HEK293 (cell line): ENCODE measurements around the gene THRAP3.

Experiments
- REPIN1 ChIP-seq: fragments of 450-650 bp; formaldehyde crosslinking; IDR thresholded peaks from 2 replicates; pipeline ENCODE4 v1.5.1; 2017; ENCODE audit warnings: missing biosample characterization, missing genetic modification characterization, low read depth
- YY1 ChIP-seq: fragments of 450-650 bp; formaldehyde crosslinking; IDR thresholded peaks from 2 replicates; pipeline ENCODE4 v1.5.1; 2018; ENCODE audit warnings: missing biosample characterization, missing genetic modification characterization
- ZNF155 ChIP-seq: fragments of 450-650 bp; formaldehyde crosslinking; IDR thresholded peaks from 2 replicates; pipeline ENCODE4 v1.5.1; 2016; ENCODE audit warnings: missing biosample characterization, missing genetic modification characterization
- TF ChIP-seq, protein P1 (sequence below): fragments of 450-650 bp; formaldehyde crosslinking; IDR thresholded peaks from 2 replicates; pipeline ENCODE4 v1.5.1; 2016; ENCODE audit warnings: missing biosample characterization, missing genetic modification characterization
- TF ChIP-seq, protein P2 (sequence below): fragments of 450-650 bp; formaldehyde crosslinking; IDR thresholded peaks from 2 replicates; pipeline ENCODE4 v1.5.1; 2016; ENCODE audit warnings: missing biosample characterization, missing genetic modification characterization
- TF ChIP-seq, protein P3 (sequence below): fragments of 450-650 bp; formaldehyde crosslinking; optimal IDR thresholded peaks from 2 replicates; pipeline ENCODE3; 2016; ENCODE audit warnings: missing biosample characterization, mild to moderate bottlenecking, missing genetic modification characterization
- TF ChIP-seq, protein P4 (sequence below): fragments of 450-650 bp; formaldehyde crosslinking; IDR thresholded peaks from 2 replicates; pipeline ENCODE4; 2016; ENCODE audit warnings: missing biosample characterization, missing genetic modification characterization
- TF ChIP-seq, protein P5 (sequence below): fragments of 450-650 bp; formaldehyde crosslinking; IDR thresholded peaks from 2 replicates; pipeline ENCODE4 v1.5.1; 2016; ENCODE audit warnings: missing biosample characterization, missing genetic modification characterization

DNA sequence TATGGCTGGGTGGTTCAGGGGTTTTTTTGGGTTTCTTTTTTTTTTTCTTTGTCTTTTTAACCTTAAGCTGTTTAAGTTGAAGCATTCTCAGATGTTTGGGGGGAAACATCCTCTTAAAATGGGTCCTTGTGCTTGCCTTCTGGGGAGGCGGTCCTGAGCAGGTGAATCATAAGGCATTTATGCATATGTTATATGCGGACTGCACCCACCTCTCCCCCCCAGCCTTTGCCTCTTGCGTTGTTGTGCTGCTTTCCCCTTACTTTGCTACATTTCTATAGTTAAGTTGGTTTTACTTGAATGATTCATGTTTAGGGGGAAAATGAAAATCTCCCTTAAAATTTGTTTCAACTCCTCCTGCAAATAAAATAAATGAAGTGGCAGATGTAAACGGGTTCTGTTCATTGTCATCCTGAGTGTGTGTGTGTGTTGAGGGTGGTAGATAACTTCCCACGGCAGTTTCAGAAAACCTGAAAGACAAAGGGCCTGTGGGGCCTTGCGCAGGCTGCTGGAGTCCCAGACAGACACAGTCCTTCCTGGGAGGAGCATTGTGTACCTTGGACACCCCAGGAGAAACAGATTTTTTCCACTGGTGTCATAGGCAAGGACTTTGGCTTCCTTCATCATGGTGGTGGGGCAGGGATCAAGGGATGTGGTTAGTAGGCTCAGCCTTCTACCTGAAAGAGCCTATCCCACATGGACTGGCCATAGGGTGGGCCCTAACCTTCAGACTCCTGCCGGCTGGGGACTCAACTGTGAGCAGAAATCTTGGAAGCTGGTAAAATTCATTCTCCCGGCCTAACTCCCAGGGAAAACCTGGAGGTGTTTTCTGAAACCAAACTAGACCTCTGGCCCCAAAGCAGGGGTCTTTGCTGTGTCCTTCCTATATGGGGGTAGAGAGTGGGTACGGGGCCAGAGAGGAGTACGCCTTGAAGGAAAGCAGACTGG, 81.0 kb downstream of the THRAP3 start:
- TF ChIP-seq, protein P1, sequence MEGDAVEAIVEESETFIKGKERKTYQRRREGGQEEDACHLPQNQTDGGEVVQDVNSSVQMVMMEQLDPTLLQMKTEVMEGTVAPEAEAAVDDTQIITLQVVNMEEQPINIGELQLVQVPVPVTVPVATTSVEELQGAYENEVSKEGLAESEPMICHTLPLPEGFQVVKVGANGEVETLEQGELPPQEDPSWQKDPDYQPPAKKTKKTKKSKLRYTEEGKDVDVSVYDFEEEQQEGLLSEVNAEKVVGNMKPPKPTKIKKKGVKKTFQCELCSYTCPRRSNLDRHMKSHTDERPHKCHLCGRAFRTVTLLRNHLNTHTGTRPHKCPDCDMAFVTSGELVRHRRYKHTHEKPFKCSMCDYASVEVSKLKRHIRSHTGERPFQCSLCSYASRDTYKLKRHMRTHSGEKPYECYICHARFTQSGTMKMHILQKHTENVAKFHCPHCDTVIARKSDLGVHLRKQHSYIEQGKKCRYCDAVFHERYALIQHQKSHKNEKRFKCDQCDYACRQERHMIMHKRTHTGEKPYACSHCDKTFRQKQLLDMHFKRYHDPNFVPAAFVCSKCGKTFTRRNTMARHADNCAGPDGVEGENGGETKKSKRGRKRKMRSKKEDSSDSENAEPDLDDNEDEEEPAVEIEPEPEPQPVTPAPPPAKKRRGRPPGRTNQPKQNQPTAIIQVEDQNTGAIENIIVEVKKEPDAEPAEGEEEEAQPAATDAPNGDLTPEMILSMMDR (tag by site-specific recombination) = no peak
- TF ChIP-seq, protein P2, sequence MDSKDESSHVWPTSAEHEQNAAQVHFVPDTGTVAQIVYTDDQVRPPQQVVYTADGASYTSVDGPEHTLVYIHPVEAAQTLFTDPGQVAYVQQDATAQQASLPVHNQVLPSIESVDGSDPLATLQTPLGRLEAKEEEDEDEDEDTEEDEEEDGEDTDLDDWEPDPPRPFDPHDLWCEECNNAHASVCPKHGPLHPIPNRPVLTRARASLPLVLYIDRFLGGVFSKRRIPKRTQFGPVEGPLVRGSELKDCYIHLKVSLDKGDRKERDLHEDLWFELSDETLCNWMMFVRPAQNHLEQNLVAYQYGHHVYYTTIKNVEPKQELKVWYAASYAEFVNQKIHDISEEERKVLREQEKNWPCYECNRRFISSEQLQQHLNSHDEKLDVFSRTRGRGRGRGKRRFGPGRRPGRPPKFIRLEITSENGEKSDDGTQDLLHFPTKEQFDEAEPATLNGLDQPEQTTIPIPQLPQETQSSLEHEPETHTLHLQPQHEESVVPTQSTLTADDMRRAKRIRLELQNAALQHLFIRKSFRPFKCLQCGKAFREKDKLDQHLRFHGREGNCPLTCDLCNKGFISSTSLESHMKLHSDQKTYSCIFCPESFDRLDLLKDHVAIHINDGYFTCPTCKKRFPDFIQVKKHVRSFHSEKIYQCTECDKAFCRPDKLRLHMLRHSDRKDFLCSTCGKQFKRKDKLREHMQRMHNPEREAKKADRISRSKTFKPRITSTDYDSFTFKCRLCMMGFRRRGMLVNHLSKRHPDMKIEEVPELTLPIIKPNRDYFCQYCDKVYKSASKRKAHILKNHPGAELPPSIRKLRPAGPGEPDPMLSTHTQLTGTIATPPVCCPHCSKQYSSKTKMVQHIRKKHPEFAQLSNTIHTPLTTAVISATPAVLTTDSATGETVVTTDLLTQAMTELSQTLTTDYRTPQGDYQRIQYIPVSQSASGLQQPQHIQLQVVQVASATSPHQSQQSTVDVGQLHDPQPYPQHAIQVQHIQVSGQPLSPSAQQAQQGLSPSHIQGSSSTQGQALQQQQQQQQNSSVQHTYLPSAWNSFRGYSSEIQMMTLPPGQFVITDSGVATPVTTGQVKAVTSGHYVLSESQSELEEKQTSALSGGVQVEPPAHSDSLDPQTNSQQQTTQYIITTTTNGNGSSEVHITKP (tag by site-specific recombination) = no peak
- no peak for TF ChIP-seq REPIN1 (tag by site-specific recombination)
- TF ChIP-seq, protein P3, sequence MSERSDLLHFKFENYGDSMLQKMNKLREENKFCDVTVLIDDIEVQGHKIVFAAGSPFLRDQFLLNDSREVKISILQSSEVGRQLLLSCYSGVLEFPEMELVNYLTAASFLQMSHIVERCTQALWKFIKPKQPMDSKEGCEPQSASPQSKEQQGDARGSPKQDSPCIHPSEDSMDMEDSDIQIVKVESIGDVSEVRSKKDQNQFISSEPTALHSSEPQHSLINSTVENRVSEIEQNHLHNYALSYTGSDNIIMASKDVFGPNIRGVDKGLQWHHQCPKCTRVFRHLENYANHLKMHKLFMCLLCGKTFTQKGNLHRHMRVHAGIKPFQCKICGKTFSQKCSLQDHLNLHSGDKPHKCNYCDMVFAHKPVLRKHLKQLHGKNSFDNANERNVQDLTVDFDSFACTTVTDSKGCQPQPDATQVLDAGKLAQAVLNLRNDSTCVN (tag by site-specific recombination) = no peak
- no peak for TF ChIP-seq ZNF155 (tag by site-specific recombination)
- TF ChIP-seq, protein P4, sequence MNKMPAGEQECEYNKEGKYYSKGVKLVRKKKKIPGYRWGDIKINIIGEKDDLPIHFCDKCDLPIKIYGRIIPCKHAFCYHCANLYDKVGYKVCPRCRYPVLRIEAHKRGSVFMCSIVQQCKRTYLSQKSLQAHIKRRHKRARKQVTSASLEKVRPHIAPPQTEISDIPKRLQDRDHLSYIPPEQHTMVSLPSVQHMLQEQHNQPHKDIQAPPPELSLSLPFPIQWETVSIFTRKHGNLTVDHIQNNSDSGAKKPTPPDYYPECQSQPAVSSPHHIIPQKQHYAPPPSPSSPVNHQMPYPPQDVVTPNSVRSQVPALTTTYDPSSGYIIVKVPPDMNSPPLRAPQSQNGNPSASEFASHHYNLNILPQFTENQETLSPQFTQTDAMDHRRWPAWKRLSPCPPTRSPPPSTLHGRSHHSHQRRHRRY (tag by site-specific recombination) = no peak
- TF ChIP-seq YY1 (tag by site-specific recombination) = no peak
- TF ChIP-seq, protein P5, sequence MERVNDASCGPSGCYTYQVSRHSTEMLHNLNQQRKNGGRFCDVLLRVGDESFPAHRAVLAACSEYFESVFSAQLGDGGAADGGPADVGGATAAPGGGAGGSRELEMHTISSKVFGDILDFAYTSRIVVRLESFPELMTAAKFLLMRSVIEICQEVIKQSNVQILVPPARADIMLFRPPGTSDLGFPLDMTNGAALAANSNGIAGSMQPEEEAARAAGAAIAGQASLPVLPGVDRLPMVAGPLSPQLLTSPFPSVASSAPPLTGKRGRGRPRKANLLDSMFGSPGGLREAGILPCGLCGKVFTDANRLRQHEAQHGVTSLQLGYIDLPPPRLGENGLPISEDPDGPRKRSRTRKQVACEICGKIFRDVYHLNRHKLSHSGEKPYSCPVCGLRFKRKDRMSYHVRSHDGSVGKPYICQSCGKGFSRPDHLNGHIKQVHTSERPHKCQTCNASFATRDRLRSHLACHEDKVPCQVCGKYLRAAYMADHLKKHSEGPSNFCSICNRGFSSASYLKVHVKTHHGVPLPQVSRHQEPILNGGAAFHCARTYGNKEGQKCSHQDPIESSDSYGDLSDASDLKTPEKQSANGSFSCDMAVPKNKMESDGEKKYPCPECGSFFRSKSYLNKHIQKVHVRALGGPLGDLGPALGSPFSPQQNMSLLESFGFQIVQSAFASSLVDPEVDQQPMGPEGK = no peak
